HCT116 (cell line): ENCODE measurements around the gene CDYL. TPM values are rescaled to one million over a fixed set of nuclear protein-coding genes. Genes with fewer than 3 reads are reported as not detected.

Experiments
- ATAC-seq: fragments of 200-7000 bp; cut with Tn5 transposase; 2 replicates; pipeline ENCODE4 v1.9.1; 2020; ENCODE audit warnings: mild to moderate bottlenecking, moderate library complexity
- BruUV-seq: library from RNA; stranded (reverse); fragments of 400-500 nt; replicated peaks from 2 replicates; lab custom pipeline; 2021; lab: Mats Ljungman, UMichigan
- CTCF ChIA-PET: fragments of 300-600 bp; sonication (Branson Sonifier 250); formaldehyde crosslinking; loops from one replicate; lab custom pipeline; 2021; ENCODE audit warnings: antibody characterized with exemption; lab: Charles Lee
- POLR2A ChIA-PET: fragments of 300-600, 350-600 bp; sonication (Branson Sonifier 250); formaldehyde crosslinking; loops from one replicate; lab custom pipeline; 2021; ENCODE audit warnings: antibody characterized with exemption; lab: Charles Lee
- RAD21 ChIA-PET, 2 experiments: fragments of 300-600 bp; sonication (Branson Sonifier 250); formaldehyde crosslinking; loops; one replicate each; lab custom pipeline; 2023; ENCODE audit warnings: low total read pairs in 2 of 2; ENCODE audit not compliant: uncharacterized antibody in 2 of 2, unreplicated experiment in 2 of 2, low non-redundant PET in 1 of 2; lab: Charles Lee
- DNase-seq: peaks from one replicate; pipeline ENCODE4 v3.0.0-alpha.2; 2010; ENCODE audit warnings: low read depth, low spot score
- H2AFZ ChIP-seq: fragments of 200-600 bp; shearing (Covaris generic), sonication (generic); 2 replicates; pipeline ENCODE4 v1.6.1; 2017; ENCODE audit warnings: low read depth, mixed run types, mixed read lengths, antibody characterized with exemption, low read length; ENCODE audit not compliant: poor library complexity, severe bottlenecking
- H3K27ac ChIP-seq: 2 replicates; pipeline ENCODE4 v1.5.1; 2012; ENCODE audit warnings: low read depth, low read length
- H3K27me3 ChIP-seq: fragments of 200-600 bp; sonication (generic); 2 replicates; pipeline ENCODE4 v1.6.1; 2016; ENCODE audit warnings: mixed run types, low read length, mixed read lengths; ENCODE audit not compliant: insufficient read depth
- H3K36me3 ChIP-seq, 2 experiments: fragments of 200-500 bp in 1 of 2; fragments of 200-600 bp in 1 of 2; sonication (Bioruptor generic) in 1 of 2; sonication (generic) in 1 of 2; 2 replicates each; pipeline versions ENCODE4 v1.5.1 to v1.6.1; 2014 to 2016; ENCODE audit warnings: low read length in 2 of 2, inconsistent platforms in 1 of 2, mixed read lengths in 1 of 2, mixed run types in 1 of 2; ENCODE audit not compliant: insufficient read depth in 2 of 2, control insufficient read depth in 1 of 2
- H3K4me1 ChIP-seq, 2 experiments: fragments of 200-600 bp in 1 of 2; sonication (generic) in 1 of 2; 2 replicates each; pipeline versions ENCODE4 v1.5.1 to v1.6.1; 2012 to 2017; ENCODE audit warnings: low read length in 2 of 2, inconsistent platforms in 1 of 2, mild to moderate bottlenecking in 1 of 2, mixed read lengths in 1 of 2, mixed run types in 1 of 2, moderate library complexity in 1 of 2; ENCODE audit not compliant: insufficient read depth in 2 of 2, control insufficient read depth in 1 of 2
- H3K4me2 ChIP-seq: fragments of 200-600 bp; sonication (generic); 2 replicates; pipeline ENCODE4 v1.6.1; 2017; ENCODE audit warnings: mixed run types, low read length, mixed read lengths
- H3K4me3 ChIP-seq, 2 experiments: fragments of 200-600 bp in 1 of 2; sonication (generic) in 1 of 2; replicated peaks in 1 of 2; 2 replicates each; pipeline ENCODE4 v1.5.1; 2011 to 2016; ENCODE audit warnings: low read length in 2 of 2, control low read depth in 1 of 2, low read depth in 1 of 2, mild to moderate bottlenecking in 1 of 2, mixed read lengths in 1 of 2, mixed run types in 1 of 2
- H3K79me2 ChIP-seq: fragments of 200-600 bp; sonication (generic); 2 replicates; pipeline ENCODE4 v1.6.1; 2017; ENCODE audit warnings: mild to moderate bottlenecking, mixed run types, low read length, moderate library complexity, mixed read lengths; ENCODE audit not compliant: insufficient read depth
- H3K9ac ChIP-seq: fragments of 200-600 bp; sonication (generic); 2 replicates; pipeline ENCODE4 v1.6.1; 2016; ENCODE audit warnings: low read length, mixed read lengths
- H3K9me2 ChIP-seq: fragments of 200-600 bp; sonication (generic), shearing (Covaris generic); 2 replicates; pipeline ENCODE4 v1.6.1; 2017; ENCODE audit warnings: mixed run types, mild to moderate bottlenecking, moderate library complexity; ENCODE audit not compliant: insufficient read depth
- H3K9me3 ChIP-seq, 2 experiments: fragments of 200-500 bp in 1 of 2; fragments of 200-600 bp in 1 of 2; sonication (Bioruptor generic) in 1 of 2; sonication (generic) in 1 of 2; 2 replicates each; pipeline ENCODE4 v1.6.1; 2014 to 2017; ENCODE audit warnings: low read length in 2 of 2, mixed read lengths in 2 of 2, inconsistent platforms in 1 of 2, low read depth in 1 of 2, mild to moderate bottlenecking in 1 of 2, mixed run types in 1 of 2, moderate library complexity in 1 of 2; ENCODE audit not compliant: control insufficient read depth in 1 of 2, insufficient read depth in 1 of 2
- H4K20me1 ChIP-seq: fragments of 200-600 bp; sonication (generic), shearing (Covaris generic); 2 replicates; pipeline ENCODE4 v1.6.1; 2017; ENCODE audit warnings: mixed run types, mild to moderate bottlenecking, moderate library complexity; ENCODE audit not compliant: insufficient read depth
- ATF3 ChIP-seq: IDR thresholded peaks from 2 replicates; pipeline ENCODE4 v1.6.1; 2012
- CBX3 ChIP-seq: IDR thresholded peaks from 2 replicates; pipeline ENCODE4 v1.6.1; 2012; ENCODE audit warnings: low read depth
- EGR1 ChIP-seq: IDR thresholded peaks from 2 replicates; pipeline ENCODE4 v1.6.1; 2012; ENCODE audit warnings: low read depth
- EZH2 ChIP-seq: fragments of 200-600 bp; sonication (generic); IDR thresholded peaks from 2 replicates; pipeline ENCODE4 v1.6.1; 2017; ENCODE audit warnings: antibody characterized with exemption, mixed run types
- FOSL1 ChIP-seq: IDR thresholded peaks from 2 replicates; pipeline ENCODE4 v1.6.1; 2012; ENCODE audit warnings: low read depth
- RAD21 ChIP-seq: IDR thresholded peaks from 2 replicates; pipeline ENCODE4 v1.6.1; 2012; ENCODE audit warnings: low read depth, mild to moderate bottlenecking
- REST ChIP-seq: IDR thresholded peaks from 2 replicates; pipeline ENCODE4 v1.6.1; 2012; ENCODE audit warnings: low read depth
- SP1 ChIP-seq: IDR thresholded peaks from 2 replicates; pipeline ENCODE4 v1.6.1; 2012; ENCODE audit warnings: low read depth
- SRF ChIP-seq: IDR thresholded peaks from 2 replicates; pipeline ENCODE4 v1.6.1; 2012; ENCODE audit warnings: low read depth
- intact Hi-C: fragments of 100-400 bp; cut with micrococcal nuclease; formaldehyde crosslinking; loops from 2 replicates; pipeline ENCODE4 v1.10.0; 2022
- total RNA-seq: library from RNA; stranded (reverse); gene quantifications from one replicate; pipeline ENCODE4 v1.2.1, GENCODE V29; 2021; ENCODE audit not compliant: unreplicated experiment

CDYL gene
- total RNA-seq, 1 experiment from 2014 or later: 42.6 TPM

- TF ChIP-seq REST: no peak
- TF ChIP-seq SP1: no peak
These were observed 156.2 kb downstream of the CDYL start (continued) for GRCh38 chr6:4932228-4932903.

GRCh38 chr6:4935486-4935885 is 159.3 kb downstream of the CDYL start:
- intact Hi-C loops: loop anchor here (5.0 to 10.0 kb wide), 4 partner anchors 131 to 471 kb away; partner anchors contain the start of gene CDYL
- no peaks in the 10 kb centered on the region for H3K9me3 ChIP-seq
- DNase-seq: no peak
- H2AFZ ChIP-seq: no peak overlapping the region
- no peaks in the 10 kb centered on the region for H3K9me2 ChIP-seq
- H3K9ac ChIP-seq: no peak overlapping the region
- H3K79me2 ChIP-seq: peaks cover 33% of the 10 kb centered on the region
- no TSS peak for BruUV-seq
- POLR2A ChIA-PET: no interaction called here
- no peak overlapping the region for H3K4me3 ChIP-seq
- CTCF ChIA-PET: no interaction called here
- H4K20me1 ChIP-seq: no peaks in the 10 kb centered on the region
- H3K4me2 ChIP-seq: no peak overlapping the region
- H3K27me3 ChIP-seq: no peaks in the 10 kb centered on the region
- H3K27ac ChIP-seq: no peak overlapping the region
- RAD21 ChIA-PET: no interaction called here
- ATAC-seq: no peak
- TF ChIP-seq FOSL1 (no peak), EZH2 (no peak), SRF (no peak), SP1 (no peak), EGR1 (no peak), ATF3 (no peak), RAD21 (no peak), CBX3 (no peak)
- peaks cover 0 to 5% of the 10 kb centered on the region in 2 experiments; a peak in 1 of 4 replicates for H3K36me3 ChIP-seq
- H3K4me1 ChIP-seq: peaks cover 19 to 26% of the 10 kb centered on the region in 2 experiments
